DND-41 (cell line): ENCODE data around the gene EVA1C.

Source experiments
- EZH2 ChIP-seq: IDR thresholded peaks from 3 replicates; pipeline ENCODE4 v1.6.1; 2012; ENCODE audit warnings: borderline replicate concordance, low read depth, mild to moderate bottlenecking, moderate library complexity, low read length, inconsistent platforms; ENCODE audit not compliant: severe bottlenecking
- TF ChIP-seq, protein P1 (sequence below): IDR thresholded peaks from 2 replicates; pipeline ENCODE4 v1.5.1; 2012; ENCODE audit warnings: borderline replicate concordance, low read length, moderate library complexity, mild to moderate bottlenecking; ENCODE audit not compliant: poor library complexity, severe bottlenecking; ENCODE audit errors: extremely low read depth

GRCh38 chr21:32535612-32536011 is 123.1 kb downstream of the EVA1C start:
- TF ChIP-seq, protein P1, sequence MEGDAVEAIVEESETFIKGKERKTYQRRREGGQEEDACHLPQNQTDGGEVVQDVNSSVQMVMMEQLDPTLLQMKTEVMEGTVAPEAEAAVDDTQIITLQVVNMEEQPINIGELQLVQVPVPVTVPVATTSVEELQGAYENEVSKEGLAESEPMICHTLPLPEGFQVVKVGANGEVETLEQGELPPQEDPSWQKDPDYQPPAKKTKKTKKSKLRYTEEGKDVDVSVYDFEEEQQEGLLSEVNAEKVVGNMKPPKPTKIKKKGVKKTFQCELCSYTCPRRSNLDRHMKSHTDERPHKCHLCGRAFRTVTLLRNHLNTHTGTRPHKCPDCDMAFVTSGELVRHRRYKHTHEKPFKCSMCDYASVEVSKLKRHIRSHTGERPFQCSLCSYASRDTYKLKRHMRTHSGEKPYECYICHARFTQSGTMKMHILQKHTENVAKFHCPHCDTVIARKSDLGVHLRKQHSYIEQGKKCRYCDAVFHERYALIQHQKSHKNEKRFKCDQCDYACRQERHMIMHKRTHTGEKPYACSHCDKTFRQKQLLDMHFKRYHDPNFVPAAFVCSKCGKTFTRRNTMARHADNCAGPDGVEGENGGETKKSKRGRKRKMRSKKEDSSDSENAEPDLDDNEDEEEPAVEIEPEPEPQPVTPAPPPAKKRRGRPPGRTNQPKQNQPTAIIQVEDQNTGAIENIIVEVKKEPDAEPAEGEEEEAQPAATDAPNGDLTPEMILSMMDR, result no peak
- no peak for TF ChIP-seq EZH2
